ENCODE measurements around the gene C5. TPM values are rescaled to one million over a fixed set of nuclear protein-coding genes. Genes with fewer than 3 reads are reported as not detected.

C5 gene
- total and polyA plus RNA-seq, 9 of the 15 experiments (the other 6 are each of a cell fraction or from before 2014, with no cell fraction given) = 0.08 to 0.91 (median 0.42) TPM

DNA sequence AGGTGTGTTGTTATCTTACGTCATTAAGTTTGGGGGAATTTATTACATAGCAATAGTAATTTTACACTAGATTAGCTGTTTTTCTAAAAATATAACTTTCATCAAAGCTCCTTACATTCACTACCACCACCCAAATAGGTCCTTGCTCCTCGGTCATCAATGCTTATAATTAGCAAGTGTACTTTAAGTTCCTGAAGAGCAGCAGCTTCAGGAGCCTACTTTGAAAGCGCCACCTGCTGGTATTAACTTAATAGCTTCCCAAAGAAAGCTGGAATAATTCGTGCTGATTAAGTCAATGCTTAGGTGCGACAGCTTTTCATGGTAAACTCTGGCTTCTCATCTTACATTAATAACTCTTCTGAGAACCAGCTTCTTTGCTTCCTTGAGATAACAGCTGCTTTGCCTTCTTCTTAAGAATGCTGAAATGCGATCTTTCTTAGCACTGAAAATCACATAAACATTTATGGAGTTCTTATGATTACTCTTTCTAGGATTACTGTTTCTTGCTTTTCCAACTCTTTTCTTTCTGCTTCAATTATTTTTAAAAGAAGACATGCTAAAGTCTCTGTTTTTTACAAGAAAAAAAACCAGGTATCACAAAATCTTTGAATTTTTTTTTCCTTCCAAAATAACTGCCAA, 10.0 kb upstream of the C5 start (continued):
- 0 out of 2 replicates have a peak, but pooled peaks have one; percentile 47 for TF ChIP-seq ARID3A (IDR thresholded peaks at IDR 0.05; ENCODE audit: borderline replicate concordance, low read depth, low read length)
- peak; percentile 6 for TF ChIP-seq CTCFL (IDR thresholded peaks at IDR 0.05; ENCODE audit: borderline replicate concordance, insufficient read depth, low read depth, low read length, poor library complexity, severe bottlenecking)
- no peak for TF ChIP-seq ZNF24 (IDR thresholded peaks at IDR 0.05)
- TF ChIP-seq ZNF124 (CRISPR knock-in tag; IDR thresholded peaks at IDR 0.05) = no peak
- peak; percentile 53 for TF ChIP-seq SMC3 (conservative IDR thresholded peaks at IDR 0.05; ENCODE audit: insufficient read depth, low read depth, low read length)
- TF ChIP-seq SUPT5H (IDR thresholded peaks at IDR 0.05) = no peak
- TF ChIP-seq SMARCA5 (IDR thresholded peaks at IDR 0.05) = no peak
- TF ChIP-seq MCM7 (IDR thresholded peaks at IDR 0.05) = peak in 1 of 2 experiments; percentile 59; a peak in 1 of 4 replicates
- TF ChIP-seq, protein P1, sequence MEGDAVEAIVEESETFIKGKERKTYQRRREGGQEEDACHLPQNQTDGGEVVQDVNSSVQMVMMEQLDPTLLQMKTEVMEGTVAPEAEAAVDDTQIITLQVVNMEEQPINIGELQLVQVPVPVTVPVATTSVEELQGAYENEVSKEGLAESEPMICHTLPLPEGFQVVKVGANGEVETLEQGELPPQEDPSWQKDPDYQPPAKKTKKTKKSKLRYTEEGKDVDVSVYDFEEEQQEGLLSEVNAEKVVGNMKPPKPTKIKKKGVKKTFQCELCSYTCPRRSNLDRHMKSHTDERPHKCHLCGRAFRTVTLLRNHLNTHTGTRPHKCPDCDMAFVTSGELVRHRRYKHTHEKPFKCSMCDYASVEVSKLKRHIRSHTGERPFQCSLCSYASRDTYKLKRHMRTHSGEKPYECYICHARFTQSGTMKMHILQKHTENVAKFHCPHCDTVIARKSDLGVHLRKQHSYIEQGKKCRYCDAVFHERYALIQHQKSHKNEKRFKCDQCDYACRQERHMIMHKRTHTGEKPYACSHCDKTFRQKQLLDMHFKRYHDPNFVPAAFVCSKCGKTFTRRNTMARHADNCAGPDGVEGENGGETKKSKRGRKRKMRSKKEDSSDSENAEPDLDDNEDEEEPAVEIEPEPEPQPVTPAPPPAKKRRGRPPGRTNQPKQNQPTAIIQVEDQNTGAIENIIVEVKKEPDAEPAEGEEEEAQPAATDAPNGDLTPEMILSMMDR (IDR thresholded peaks at IDR 0.05 in 2 of 3, conservative IDR thresholded peaks at IDR 0.05 in 1 of 3; ENCODE audit: insufficient read depth in 2 of 3, low read depth in 1 of 3, low read length in 3 of 3) = peak; percentile 74 to 79 (median 74)
- TF ChIP-seq TCF3 (CRISPR knock-in tag; IDR thresholded peaks at IDR 0.05) = no peak
